Muscle layer of colon (tissue), 2 donors: ENCODE data around the gene PSEN2.

Source experiments
- H3K27ac ChIP-seq: one replicate; pipeline ENCODE4 v1.7.0; 2013; ENCODE audit warnings: low read depth, mild to moderate bottlenecking, low read length, moderate library complexity
- H3K27me3 ChIP-seq, 2 donors: one replicate each; pipeline ENCODE4 v1.7.0; 2013; ENCODE audit warnings: low read length in 2 of 2, mild to moderate bottlenecking in 2 of 2; ENCODE audit not compliant: insufficient read depth in 2 of 2, control insufficient read depth in 1 of 2
- H3K36me3 ChIP-seq: one replicate; pipeline ENCODE4 v1.7.0; 2013; ENCODE audit warnings: mild to moderate bottlenecking, low read length; ENCODE audit not compliant: insufficient read depth
- H3K4me1 ChIP-seq: one replicate; pipeline ENCODE4 v1.7.0; 2013; ENCODE audit warnings: mild to moderate bottlenecking, low read length; ENCODE audit not compliant: insufficient read depth
- H3K4me3 ChIP-seq, 2 donors: one replicate each; pipeline ENCODE4 v1.7.0; 2013; ENCODE audit warnings: low read length in 2 of 2, low read depth in 1 of 2, mild to moderate bottlenecking in 1 of 2, moderate library complexity in 1 of 2
- H3K9ac ChIP-seq: one replicate; pipeline ENCODE4 v1.7.0; 2013; ENCODE audit warnings: low read length
- H3K9me3 ChIP-seq: one replicate; pipeline ENCODE4 v1.7.0; 2013; ENCODE audit warnings: mild to moderate bottlenecking, low read length
- donor health status: abdominal sarcoma.
- donor health status: Adenocarcinoma of cecum.

Gene PSEN2

DNA sequence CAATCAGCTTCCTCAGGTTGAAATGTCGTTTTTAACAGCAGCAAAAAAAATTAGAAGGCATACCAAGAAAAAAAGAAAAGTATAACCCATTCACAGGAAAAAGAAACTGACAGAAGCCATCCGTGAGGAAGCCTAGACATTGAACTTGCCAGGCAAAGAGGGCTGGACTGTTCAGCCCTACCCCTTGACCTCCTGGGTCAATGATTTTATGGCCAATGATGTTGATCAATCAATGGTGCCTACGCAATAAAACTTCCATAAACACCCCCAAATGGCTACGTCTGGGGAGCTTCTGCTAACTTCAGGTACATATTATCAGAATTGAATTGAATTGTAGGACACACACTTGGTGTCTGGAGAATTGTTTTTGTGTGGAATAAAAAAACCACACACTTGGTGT, 4.8 kb upstream of the PSEN2 start:
- Histone ChIP-seq H3K4me3 (no peak overlapping the region), H3K9ac (no peak overlapping the region), H3K4me1 (peaks cover 9% of the 10 kb centered on the region), H3K36me3 (no peaks in the 10 kb centered on the region), H3K9me3 (no peaks in the 10 kb centered on the region), H3K27ac (no peak overlapping the region), H3K27me3 (no peaks in the 10 kb centered on the region)

DNA sequence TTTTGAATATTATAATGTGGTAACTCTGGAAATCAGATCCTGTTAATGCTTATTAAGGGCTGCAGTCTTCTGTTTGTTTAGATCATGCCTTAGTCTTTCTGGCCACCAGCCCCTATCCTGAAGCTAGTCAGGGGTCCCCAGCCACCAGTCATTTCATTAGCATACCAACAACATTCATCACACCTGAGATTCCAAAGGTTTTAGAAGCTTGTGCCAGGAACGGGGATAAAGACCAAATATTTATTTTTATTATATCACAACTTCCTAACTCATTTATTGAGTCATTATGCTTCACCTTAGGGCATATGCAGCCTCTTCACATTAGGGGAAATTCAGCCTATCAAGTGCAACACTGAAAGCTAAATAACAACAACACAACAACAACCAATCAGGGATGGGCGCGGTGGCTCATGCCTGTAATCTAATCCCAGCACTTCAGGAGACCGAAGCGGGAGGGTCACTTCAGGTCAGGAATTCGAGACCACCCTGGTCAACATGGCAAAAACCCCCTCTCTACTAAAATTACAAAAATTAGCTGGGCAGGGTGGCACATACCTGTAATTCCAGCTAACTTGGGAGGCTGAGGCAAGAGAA, 2.9 kb upstream of the PSEN2 start:
- no peaks in the 10 kb centered on the region for H3K27me3 ChIP-seq
- no peak overlapping the region for H3K27ac ChIP-seq

DNA sequence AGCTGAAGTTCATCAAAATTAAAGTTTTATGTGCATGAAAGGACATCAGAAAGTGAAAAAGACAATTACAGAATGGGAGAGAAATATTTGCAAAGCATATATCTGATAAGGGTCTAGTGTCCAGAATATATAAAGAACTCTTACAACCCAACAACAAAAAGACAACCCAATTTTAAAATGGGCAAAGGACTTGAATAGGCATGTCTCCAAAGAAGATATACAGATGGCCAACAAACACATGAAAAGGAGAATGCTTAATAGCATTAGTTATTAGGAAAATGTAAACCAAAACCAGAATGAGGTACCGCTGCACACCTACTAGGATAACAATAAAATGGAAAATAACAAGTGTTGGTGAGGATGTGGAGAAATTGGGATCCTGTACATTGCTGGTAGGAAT, 1.7 kb upstream of the PSEN2 start:
- H3K4me3 ChIP-seq = no peak overlapping the region
- H3K9ac ChIP-seq = no peak overlapping the region
- H3K4me1 ChIP-seq = peaks cover 12% of the 10 kb centered on the region
- no peaks in the 10 kb centered on the region for H3K9me3 ChIP-seq
- H3K36me3 ChIP-seq = no peaks in the 10 kb centered on the region
- no peak overlapping the region for H3K27ac ChIP-seq
- H3K27me3 ChIP-seq = no peaks in the 10 kb centered on the region

More for the DNA sequence above, 2.9 kb upstream of the PSEN2 start:
- Histone ChIP-seq H3K9me3 (no peaks in the 10 kb centered on the region), H3K4me3 (no peak overlapping the region), H3K36me3 (no peaks in the 10 kb centered on the region), H3K9ac (no peak overlapping the region), H3K4me1 (peaks cover 19% of the 10 kb centered on the region)

DNA sequence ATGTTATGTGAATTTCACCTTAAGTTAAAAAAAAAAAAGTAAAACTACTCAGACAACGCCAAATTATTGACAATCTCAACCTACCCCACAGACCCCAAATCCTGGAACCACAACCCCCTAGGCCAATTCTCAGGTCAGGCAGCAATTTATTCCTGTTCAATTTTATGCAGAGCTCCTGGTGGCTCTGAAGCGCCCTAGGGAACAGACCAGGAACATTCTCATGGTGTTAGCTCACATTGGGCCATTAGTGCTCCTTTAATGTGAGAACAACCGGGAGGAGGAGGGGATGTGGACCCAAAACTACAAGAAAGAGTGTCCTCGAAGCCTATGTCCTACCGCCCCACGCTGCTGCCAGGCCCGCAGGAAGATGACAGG, 403 bp upstream of the PSEN2 start:
- Histone ChIP-seq H3K36me3 (no peaks in the 10 kb centered on the region), H3K27me3 (no peaks in the 10 kb centered on the region), H3K9me3 (no peaks in the 10 kb centered on the region), H3K27ac (peak overlapping the region; percentile 56), H3K9ac (no peak overlapping the region), H3K4me1 (peaks cover 18% of the 10 kb centered on the region), H3K4me3 (peak overlapping the region; percentile 70 to 90)

DNA sequence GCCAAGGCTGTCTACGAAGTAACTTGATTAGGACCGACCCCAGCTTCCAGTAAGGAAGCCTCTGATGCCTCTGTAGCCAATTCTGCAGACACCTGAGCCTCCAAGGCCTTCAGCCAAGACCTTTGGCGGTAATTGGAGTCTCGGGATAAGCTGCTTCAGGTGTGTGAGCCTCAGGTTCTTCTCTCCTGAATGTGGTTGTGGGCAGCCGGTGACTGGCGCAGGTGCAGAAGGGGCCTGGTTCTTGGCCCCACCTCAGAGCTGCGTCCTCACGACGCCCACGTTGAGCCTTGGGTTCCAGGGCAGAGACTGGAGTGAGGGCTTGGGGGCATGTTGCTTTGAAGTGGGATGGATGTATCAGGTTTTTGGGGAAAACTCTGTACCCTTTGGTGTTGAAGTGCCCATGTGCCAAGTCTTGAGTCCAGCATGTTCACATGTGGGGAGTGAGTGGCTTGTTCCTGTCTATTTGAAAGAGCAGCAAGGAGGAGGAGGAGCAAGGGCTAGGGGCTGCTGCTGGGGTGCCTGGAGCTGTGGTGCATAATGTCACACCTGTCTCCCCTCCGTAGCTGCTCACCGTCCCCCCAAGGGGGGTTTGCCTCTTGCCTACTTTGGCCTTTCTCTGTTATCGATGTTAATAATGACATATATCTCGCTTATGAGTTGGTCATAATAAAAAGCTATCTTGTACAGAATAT, 1.4 kb downstream of the PSEN2 start:
- H3K4me1 ChIP-seq = peaks cover 18% of the 10 kb centered on the region
- no peaks in the 10 kb centered on the region for H3K9me3 ChIP-seq
- H3K27me3 ChIP-seq = no peaks in the 10 kb centered on the region
- no peaks in the 10 kb centered on the region for H3K36me3 ChIP-seq
- H3K9ac ChIP-seq = no peak overlapping the region
- peak overlapping the region in 1 of 2 donors; percentile 70 for H3K4me3 ChIP-seq
- no peak overlapping the region for H3K27ac ChIP-seq

DNA sequence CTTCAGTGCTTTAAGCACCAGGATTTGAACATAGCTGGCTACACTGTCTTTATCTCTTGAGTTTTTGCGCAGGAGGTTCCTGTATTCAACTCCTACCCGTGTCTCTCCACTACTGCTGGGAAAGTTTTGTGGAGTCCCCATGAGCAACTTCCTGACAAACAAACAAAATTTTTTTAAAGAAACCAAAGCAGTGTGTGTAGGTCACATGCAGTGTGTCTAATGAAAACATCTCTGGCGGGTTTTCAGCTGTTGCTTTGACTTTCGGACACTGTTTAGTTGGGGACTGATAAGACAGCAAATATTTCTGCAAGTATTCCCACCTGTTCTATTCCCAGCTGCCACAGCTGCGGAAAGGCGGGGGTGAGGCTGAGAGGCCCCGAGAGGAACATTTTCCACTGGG, 2.0 kb downstream of the PSEN2 start:
- H3K27ac ChIP-seq = no peak overlapping the region
- H3K4me3 ChIP-seq = no peak overlapping the region
- H3K27me3 ChIP-seq = no peaks in the 10 kb centered on the region
- peaks cover 18% of the 10 kb centered on the region for H3K4me1 ChIP-seq
- H3K9ac ChIP-seq = no peak overlapping the region
- no peaks in the 10 kb centered on the region for H3K9me3 ChIP-seq
- peaks cover 6% of the 10 kb centered on the region for H3K36me3 ChIP-seq

DNA sequence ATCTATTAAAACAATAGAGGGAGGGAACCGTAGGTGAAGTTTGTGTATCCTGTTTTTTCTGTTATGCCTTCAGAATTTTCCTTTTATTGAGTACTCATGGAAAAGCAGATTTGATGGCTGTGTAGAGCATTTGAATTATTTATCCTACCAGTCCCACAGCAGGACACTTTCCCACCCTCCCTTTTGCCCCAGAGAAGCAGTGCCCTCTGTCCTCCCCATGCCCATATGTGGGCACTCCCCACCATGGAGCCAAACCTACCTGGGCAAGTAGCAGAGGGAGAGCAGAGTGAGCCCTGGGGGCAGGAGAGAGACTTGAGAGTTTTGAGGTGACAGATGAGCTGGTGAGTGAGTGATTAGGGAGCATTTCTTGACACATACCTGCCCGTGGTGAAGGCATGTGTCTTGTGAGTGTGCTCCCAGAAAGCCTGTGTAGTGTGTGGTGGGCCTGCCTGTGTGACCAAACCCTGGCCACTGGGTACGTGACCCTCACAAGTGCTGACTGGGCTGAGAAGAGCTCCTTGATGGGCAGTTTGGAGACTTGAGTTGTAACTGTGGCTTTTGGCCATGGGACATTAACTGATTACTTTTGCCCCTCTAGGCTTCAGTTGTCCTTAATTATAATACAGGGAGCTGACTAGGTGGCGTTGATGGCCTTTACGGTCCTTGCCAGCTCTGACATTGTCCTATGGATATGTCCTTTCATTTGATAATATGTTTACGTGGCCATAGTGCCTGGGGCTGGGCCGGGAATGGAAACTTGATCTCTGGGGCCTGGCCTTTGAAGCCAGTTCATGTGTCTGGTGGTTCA, 3.6 kb downstream of the PSEN2 start:
- no peak overlapping the region for H3K27ac ChIP-seq
- H3K4me3 ChIP-seq = no peak overlapping the region
- H3K9ac ChIP-seq = no peak overlapping the region
- H3K9me3 ChIP-seq = no peaks in the 10 kb centered on the region
- H3K36me3 ChIP-seq = peaks cover 8% of the 10 kb centered on the region
- peaks cover 18% of the 10 kb centered on the region for H3K4me1 ChIP-seq
- H3K27me3 ChIP-seq = no peaks in the 10 kb centered on the region

DNA sequence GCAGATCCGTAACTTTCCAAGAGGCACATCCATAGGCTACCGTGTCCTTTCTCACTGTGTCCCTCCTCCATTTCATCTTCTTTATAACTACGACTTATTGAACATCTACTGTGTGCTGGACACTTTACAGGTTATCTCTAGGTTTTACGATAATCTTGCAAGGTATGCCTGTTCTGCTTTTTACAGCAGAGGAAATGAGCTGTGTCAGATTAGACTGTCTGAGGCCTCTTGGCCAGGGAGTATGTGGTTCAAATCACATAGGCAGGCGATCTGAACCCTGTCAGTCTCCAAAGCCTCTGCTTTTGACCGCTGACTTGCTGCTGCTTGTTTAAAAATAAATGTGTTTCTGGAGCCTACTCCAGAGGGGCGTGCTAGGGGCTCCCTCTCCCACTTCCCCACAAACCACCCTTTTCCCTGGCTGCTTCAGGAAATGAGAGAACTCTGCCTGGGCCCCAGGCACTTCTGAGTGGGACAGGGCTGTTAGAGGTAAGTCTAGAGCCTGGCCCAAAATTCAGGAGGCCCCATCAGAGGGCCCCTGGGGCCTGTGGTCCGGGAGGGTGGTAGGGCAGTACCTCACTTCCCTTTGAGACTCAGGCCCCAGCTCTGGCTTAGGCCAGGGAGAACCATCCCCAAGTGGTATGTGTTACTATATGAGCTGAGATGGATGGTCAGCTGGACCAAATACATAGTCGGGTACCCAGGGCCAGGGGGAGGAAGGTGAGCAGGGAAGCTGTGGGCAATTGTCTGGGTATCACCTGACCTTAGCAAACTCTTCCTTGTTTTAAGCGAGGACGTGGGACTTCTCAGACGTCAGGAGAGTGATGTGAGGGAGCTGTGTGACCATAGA, 4.4 kb downstream of the PSEN2 start:
- Histone ChIP-seq H3K4me3 (no peak overlapping the region), H3K9ac (no peak overlapping the region), H3K4me1 (peaks cover 18% of the 10 kb centered on the region), H3K27ac (no peak overlapping the region), H3K27me3 (no peaks in the 10 kb centered on the region), H3K36me3 (peaks cover 8% of the 10 kb centered on the region), H3K9me3 (no peaks in the 10 kb centered on the region)

DNA sequence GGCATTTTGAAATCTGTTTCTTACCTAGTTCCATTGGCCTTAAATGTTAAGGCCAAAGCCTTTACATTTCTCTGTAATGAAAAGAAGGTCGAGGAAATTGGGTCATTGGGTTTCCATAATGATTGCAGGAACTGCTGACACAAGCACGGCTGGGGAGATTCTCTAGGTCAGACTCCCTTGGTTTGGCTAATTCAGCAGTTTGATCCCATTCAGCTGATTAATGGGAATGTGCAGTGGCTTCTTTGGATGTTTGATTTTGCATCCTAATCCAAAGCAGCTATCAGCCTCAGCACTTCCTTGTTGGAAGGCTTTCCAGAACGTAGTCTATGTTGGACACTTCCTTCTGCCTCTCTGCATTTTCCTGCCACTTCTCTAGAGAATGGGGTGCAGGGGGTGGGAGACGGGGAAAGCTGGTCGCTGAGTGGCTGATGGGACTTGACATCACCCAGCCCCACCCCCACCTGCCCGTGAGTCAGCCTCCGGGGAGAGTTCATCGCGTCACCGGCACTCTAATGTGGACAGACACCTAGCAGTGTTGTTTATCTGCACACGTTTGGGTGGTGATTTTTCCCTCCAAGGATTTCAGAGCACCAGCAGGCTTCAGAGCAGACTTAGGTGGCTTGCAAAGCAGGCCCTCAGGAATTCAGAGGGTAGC, 5.4 kb downstream of the PSEN2 start:
- Histone ChIP-seq H3K27me3 (no peaks in the 10 kb centered on the region), H3K27ac (no peak overlapping the region), H3K36me3 (peaks cover 10% of the 10 kb centered on the region), H3K9me3 (no peaks in the 10 kb centered on the region), H3K4me3 (no peak overlapping the region), H3K4me1 (peaks cover 18% of the 10 kb centered on the region), H3K9ac (no peak overlapping the region)

DNA sequence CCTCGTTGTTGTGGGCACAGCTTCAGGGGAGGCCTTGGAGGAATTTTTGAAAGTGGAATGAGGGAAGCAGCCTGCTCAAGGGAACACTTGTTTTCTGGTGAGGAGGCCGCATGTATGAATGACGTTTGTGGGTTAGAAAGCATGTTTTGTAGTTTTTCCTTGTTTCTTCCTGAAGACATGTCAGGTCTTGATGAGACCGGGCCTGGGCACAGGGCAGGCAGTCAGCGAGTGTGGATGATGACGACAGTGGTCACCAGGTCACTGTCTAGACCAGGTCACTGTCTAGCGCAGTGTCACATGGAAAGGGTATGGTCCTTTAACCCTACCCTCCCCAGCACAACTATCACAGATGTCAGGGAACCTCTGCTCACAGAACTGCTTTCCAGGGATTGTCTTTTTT, 7.3 kb downstream of the PSEN2 start:
- Histone ChIP-seq H3K4me3 (no peak overlapping the region), H3K27me3 (no peaks in the 10 kb centered on the region), H3K36me3 (peaks cover 27% of the 10 kb centered on the region), H3K9me3 (no peaks in the 10 kb centered on the region), H3K27ac (no peak overlapping the region), H3K9ac (no peak overlapping the region), H3K4me1 (peaks cover 11% of the 10 kb centered on the region)
